DMS 273 treated with DMSO at 0.1 percent for 48 hours (cell line): ENCODE measurements around the gene YEATS2.

Experiments
- DNase-seq: peaks from one replicate; lab custom pipeline; 2025; lab: John Stamatoyannopoulos, UW

Gene YEATS2

GRCh38 chr3:183837390-183837789, 139.8 kb downstream of the YEATS2 start:
- DNase-seq: no peak

GRCh38 chr3:183837894-183838293, 140.3 kb downstream of the YEATS2 start:
- no peak for DNase-seq

GRCh38 chr3:183839751-183840150, 142.2 kb downstream of the YEATS2 start:
- DNase-seq: no peak

GRCh38 chr3:183844606-183845005, 147.0 kb downstream of the YEATS2 start:
- DNase-seq: no peak

GRCh38 chr3:183845090-183845489, 147.5 kb downstream of the YEATS2 start:
- DNase-seq: no peak

- no peak for DNase-seq
Observed at GRCh38 chr3:183845608-183846288, 148.2 kb downstream of the YEATS2 start.

GRCh38 chr3:183854318-183855035, 156.9 kb downstream of the YEATS2 start:
- no peak for DNase-seq

- DNase-seq: no peak
Observed at GRCh38 chr3:183857863-183858262, 160.3 kb downstream of the YEATS2 start.
